SU-DHL-6 (cell line): Measurements from ENCODE around the gene SLC35B2.

Experiments used
- CTCF ChIP-seq: fragments of 200-600 bp; sonication (generic); IDR thresholded peaks from one replicate; pipeline ENCODE4 v1.5.1; 2017; ENCODE audit warnings: antibody characterized with exemption, mild to moderate bottlenecking, low read length, moderate library complexity; ENCODE audit not compliant: insufficient read depth, poor library complexity, severe bottlenecking
- EZH2phosphoT487 ChIP-seq: fragments of 200-600 bp; sonication (generic), shearing (Covaris generic); conservative IDR thresholded peaks from 2 replicates; pipeline ENCODE4 v1.6.1; 2018; ENCODE audit warnings: mild to moderate bottlenecking, antibody characterized with exemption, low read length, moderate library complexity, mixed read lengths

GRCh38 chr6:44228031-44228430 is 29.3 kb downstream of the SLC35B2 start:
- TF ChIP-seq CTCF (no peak), EZH2phosphoT487 (no peak)
